GM21528 (cell line): ENCODE results near the gene GOLGA8A.
"Not testable (repeated sequence)": the region's sequence is repeated elsewhere in the genome, so short reads cannot be mapped to it uniquely, and the experiment has no call there.

Source experiments
- ATAC-seq: cut with Tn5 transposase; IDR thresholded peaks from one replicate; pipeline ENCODE4 v1.9.1; 2021; ENCODE audit warnings: mild to moderate bottlenecking, moderate library complexity; ENCODE audit not compliant: unreplicated experiment, low FRiP score

The GOLGA8A gene

GRCh38 chr15:34418435-34418834, 19.2 kb downstream of the GOLGA8A start:
- not testable (repeated sequence) for ATAC-seq

GRCh38 chr15:34409511-34409910, 28.1 kb downstream of the GOLGA8A start:
- not testable (repeated sequence) for ATAC-seq

GRCh38 chr15:34408973-34409372, 28.6 kb downstream of the GOLGA8A start:
- not testable (repeated sequence) for ATAC-seq

GRCh38 chr15:34403899-34404298, 33.7 kb downstream of the GOLGA8A start:
- ATAC-seq, result not testable (repeated sequence)

- peak; percentile 70 for ATAC-seq
These were observed 34.4 kb downstream of the GOLGA8A start for GRCh38 chr15:34403160-34403598.

GRCh38 chr15:34397637-34398259, 39.9 kb downstream of the GOLGA8A start:
- ATAC-seq, result peak; percentile 71

GRCh38 chr15:34392981-34393380, 44.6 kb downstream of the GOLGA8A start:
- not testable (repeated sequence) for ATAC-seq

- ATAC-seq, result not testable (repeated sequence)
These were observed 48.0 kb downstream of the GOLGA8A start for GRCh38 chr15:34389594-34390086.
